ENCODE data around the gene SPATA31D4.

DNA sequence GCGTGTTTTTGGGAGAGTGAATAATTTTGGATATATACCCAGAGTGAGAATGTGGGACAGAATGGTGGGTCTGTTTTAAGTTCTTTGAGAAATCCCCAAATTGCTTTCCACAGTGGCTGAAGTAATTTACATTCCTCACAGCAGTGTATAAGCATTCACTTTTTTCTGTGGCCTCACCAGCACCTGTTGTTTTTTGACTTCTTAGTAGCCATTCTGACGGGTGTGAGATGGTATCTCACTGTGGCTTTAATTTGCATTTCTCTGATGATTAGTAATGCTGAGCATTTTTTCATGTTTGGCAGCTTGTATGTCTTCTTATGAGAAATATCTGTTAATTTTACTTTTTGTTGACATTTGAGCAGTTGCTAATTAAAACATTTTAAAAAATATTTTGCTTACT lies 51.0 kb downstream of the SPATA31D4 start:
- TF ChIP-seq TAF1 (IDR thresholded peaks at IDR 0.05; ENCODE audit: borderline replicate concordance, low read depth, low read length): no peak
- no peak for TF ChIP-seq POLR2A (IDR thresholded peaks at IDR 0.05; ENCODE audit: low read depth, low read length)

Data from GM12892 (cell line).